Endothelial cell (in vitro differentiated cells): ENCODE results near the gene UTS2. TPM values are rescaled to one million over a fixed set of nuclear protein-coding genes. Genes with fewer than 3 reads are reported as not detected.

Experiments used
- DNase-seq: peaks from one replicate; pipeline ENCODE4 v3.0.0; 2021; ENCODE audit warnings: low spot score
- H3K27ac Mint-ChIP-seq: one replicate; pipeline ENCODE4 v1.8.0; 2021; ENCODE audit warnings: mixed read lengths, inconsistent platforms; ENCODE audit not compliant: unreplicated experiment
- H3K27me3 Mint-ChIP-seq: one replicate; pipeline ENCODE4 v1.8.0; 2021; ENCODE audit warnings: mild to moderate bottlenecking, moderate library complexity, mixed read lengths, inconsistent platforms; ENCODE audit not compliant: unreplicated experiment
- H3K36me3 Mint-ChIP-seq: one replicate; pipeline ENCODE4 v1.8.0; 2021; ENCODE audit warnings: mild to moderate bottlenecking, low read depth, mixed read lengths, inconsistent platforms; ENCODE audit not compliant: unreplicated experiment
- H3K4me1 Mint-ChIP-seq: one replicate; pipeline ENCODE4 v1.8.0; 2021; ENCODE audit warnings: mild to moderate bottlenecking, mixed read lengths, inconsistent platforms; ENCODE audit not compliant: unreplicated experiment
- H3K4me3 Mint-ChIP-seq: one replicate; pipeline ENCODE4 v1.8.0; 2021; ENCODE audit warnings: mild to moderate bottlenecking, mixed read lengths, inconsistent platforms; ENCODE audit not compliant: unreplicated experiment
- H3K9me3 Mint-ChIP-seq: one replicate; pipeline ENCODE4 v1.8.0; 2021; ENCODE audit warnings: mixed read lengths, inconsistent platforms; ENCODE audit not compliant: unreplicated experiment
- CTCF ChIP-seq: fragments of 200-600 bp; sonication (generic); IDR thresholded peaks from one replicate; pipeline ENCODE4 v1.5.0; 2021; ENCODE audit warnings: antibody characterized with exemption; ENCODE audit not compliant: unreplicated experiment
- total RNA-seq: library from RNA; stranded (reverse); fragmentation: NEBNext Ultra II Directional; extraction: Animal tissue kit (Norgen Biotek cat#: 25700); gene quantifications from one replicate; pipeline ENCODE4 v1.2.1, GENCODE V29; 2021; ENCODE audit not compliant: unreplicated experiment

Gene UTS2
- total RNA-seq, 1 donor from 2014 or later: not detected

- no peak overlapping the region for H3K4me3 Mint-ChIP-seq
- no peaks in the 10 kb centered on the region for H3K36me3 Mint-ChIP-seq
- H3K27ac Mint-ChIP-seq: no peak overlapping the region
- peaks cover 6% of the 10 kb centered on the region for H3K27me3 Mint-ChIP-seq
- TF ChIP-seq CTCF: no peak
- no peaks in the 10 kb centered on the region for H3K4me1 Mint-ChIP-seq
- H3K9me3 Mint-ChIP-seq: no peaks in the 10 kb centered on the region
- DNase-seq: no peak
These were observed 40.8 kb upstream of the UTS2 start for GRCh38 chr1:7893529-7894180.

GRCh38 chr1:7891804-7892203, 38.9 kb upstream of the UTS2 start:
- Mint-ChIP-seq H3K9me3 (no peaks in the 10 kb centered on the region), H3K27ac (no peak overlapping the region), H3K27me3 (peaks cover 6% of the 10 kb centered on the region), H3K36me3 (no peaks in the 10 kb centered on the region), H3K4me3 (no peak overlapping the region), H3K4me1 (no peaks in the 10 kb centered on the region)
- no peak for TF ChIP-seq CTCF
- no peak for DNase-seq

GRCh38 chr1:7890853-7891252, 38.0 kb upstream of the UTS2 start:
- no peak for TF ChIP-seq CTCF
- Mint-ChIP-seq H3K36me3 (no peaks in the 10 kb centered on the region), H3K9me3 (no peaks in the 10 kb centered on the region), H3K27me3 (peaks cover 6% of the 10 kb centered on the region), H3K27ac (no peak overlapping the region), H3K4me1 (no peaks in the 10 kb centered on the region), H3K4me3 (no peak overlapping the region)
- DNase-seq: no peak

DNA sequence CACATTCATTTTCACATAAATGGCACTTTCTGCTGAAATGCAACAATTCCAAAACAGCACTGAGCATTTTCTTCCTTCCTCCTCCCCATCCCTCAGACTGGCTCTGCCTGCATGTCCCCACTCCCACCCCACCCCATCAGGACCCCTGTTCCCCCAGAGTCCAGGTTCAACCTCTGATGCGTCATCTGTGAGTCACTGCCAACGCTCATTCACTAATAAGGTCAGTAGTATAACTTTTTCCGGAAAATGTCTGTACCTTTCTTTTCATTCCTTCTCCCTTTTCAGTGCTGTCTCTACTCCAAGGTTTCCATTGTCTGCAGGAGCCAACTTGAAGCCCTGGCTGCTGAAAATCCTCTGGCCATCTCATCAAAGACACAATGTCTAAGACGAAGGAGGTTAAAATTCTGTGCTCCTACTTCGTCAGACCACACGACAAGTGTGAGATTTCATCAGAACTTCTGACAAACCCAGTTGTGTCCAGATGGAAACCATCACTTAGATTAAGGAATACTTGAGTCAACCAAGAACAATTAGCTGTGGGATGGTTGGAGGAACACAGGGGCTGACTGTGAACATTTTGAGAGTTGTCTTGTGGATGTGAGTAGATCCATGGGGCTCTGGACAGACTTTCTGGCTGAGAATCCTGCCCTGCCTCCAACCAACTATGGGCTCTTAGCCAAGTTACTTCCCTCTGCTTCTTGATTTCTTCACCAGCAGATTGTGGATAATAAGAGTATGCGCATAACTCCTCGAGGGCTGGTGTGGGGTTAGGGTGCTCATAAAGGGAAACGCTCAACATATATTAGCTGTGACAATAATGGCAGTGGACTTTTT, 35.6 kb upstream of the UTS2 start:
- Mint-ChIP-seq H3K36me3 (no peaks in the 10 kb centered on the region), H3K27ac (no peak overlapping the region), H3K4me3 (no peak overlapping the region), H3K9me3 (no peaks in the 10 kb centered on the region), H3K4me1 (no peaks in the 10 kb centered on the region), H3K27me3 (peaks cover 3% of the 10 kb centered on the region)
- no peak for DNase-seq
- no peak for TF ChIP-seq CTCF

GRCh38 chr1:7886405-7886745, 33.5 kb upstream of the UTS2 start:
- Mint-ChIP-seq H3K4me1 (no peaks in the 10 kb centered on the region), H3K9me3 (no peaks in the 10 kb centered on the region), H3K36me3 (no peaks in the 10 kb centered on the region), H3K27me3 (peaks cover 3% of the 10 kb centered on the region), H3K27ac (no peak overlapping the region), H3K4me3 (no peak overlapping the region)
- no peak for DNase-seq
- TF ChIP-seq CTCF: no peak
